GM18511 (cell line): ENCODE results near the gene CYTH4.

Experiments used
- ATAC-seq: cut with Tn5 transposase; IDR thresholded peaks from one replicate; pipeline ENCODE4 v1.9.1; 2021; ENCODE audit warnings: mild to moderate bottlenecking, moderate library complexity; ENCODE audit not compliant: unreplicated experiment

CYTH4 gene

DNA sequence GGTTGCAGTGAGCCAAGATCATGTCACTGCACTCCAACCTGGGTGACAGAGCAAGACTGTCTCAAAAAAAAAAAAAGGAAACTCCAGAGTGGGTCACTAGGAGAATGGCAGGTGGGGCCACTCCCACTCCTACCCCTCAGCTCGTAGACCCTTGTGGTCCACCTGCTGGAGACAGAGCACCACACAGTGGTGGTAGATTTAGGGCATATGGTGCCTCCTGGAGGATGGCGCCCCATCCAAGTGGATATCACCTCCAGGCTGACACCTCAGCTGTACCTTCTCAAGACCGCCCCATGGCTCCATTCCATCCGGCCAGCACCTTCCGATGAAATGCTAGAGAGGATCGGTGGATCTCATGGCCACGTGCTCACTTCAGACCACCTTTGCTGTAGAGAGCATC lies 6.2 kb downstream of the CYTH4 start:
- no peak for ATAC-seq

DNA sequence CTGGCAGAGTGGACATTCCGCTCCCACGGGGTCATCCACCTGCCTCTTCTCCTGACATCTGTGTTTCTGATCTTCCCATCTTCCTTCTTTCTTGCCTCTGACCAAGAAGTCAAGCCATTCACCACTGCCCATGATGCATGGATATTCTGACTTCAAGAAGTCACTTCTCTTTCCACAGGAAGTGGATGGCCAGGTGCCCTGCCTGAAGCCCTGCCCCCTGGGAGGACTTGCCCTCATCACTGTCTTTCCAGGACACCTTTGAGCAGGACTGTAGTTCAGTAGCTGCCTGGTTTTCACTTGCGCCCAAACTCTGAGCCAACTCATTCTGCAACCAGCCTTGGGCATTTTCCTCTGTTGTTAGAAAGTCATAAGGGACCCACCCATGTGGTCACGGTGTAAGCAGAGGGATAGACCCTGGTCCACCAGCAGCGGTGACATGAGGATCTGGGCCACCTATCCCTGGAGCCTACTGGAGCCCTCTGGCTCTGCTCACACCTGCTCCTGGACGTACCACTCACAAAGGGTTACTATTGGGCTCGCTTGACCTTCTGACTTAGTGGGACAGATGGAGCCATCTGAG lies 6.9 kb downstream of the CYTH4 start:
- ATAC-seq: no peak

GRCh38 chr22:37290737-37291136 lies 8.4 kb downstream of the CYTH4 start:
- no peak for ATAC-seq

GRCh38 chr22:37291559-37292298 lies 9.4 kb downstream of the CYTH4 start:
- ATAC-seq: no peak

DNA sequence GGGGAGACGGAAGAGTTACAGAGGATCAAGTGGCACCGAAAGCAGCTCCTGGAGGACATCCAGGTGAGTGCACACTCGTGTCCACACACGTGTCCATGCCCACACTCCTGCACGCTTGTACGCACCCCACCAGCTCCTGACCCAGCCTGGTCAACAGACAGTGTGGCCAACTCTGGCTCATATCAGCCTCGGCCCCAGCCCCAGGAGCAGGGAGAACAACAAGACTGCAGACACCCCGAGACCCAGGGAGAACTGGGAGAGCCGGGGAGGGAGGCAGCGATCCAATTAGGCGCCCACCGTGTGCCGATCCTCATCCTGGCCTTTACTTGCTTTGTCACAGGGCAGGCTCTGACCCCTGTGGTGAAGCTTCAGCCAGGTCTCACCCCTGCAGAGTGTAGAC lies 10.3 kb downstream of the CYTH4 start:
- ATAC-seq: no peak

- no peak for ATAC-seq
Observed at GRCh38 chr22:37293172-37293571, 10.9 kb downstream of the CYTH4 start.

DNA sequence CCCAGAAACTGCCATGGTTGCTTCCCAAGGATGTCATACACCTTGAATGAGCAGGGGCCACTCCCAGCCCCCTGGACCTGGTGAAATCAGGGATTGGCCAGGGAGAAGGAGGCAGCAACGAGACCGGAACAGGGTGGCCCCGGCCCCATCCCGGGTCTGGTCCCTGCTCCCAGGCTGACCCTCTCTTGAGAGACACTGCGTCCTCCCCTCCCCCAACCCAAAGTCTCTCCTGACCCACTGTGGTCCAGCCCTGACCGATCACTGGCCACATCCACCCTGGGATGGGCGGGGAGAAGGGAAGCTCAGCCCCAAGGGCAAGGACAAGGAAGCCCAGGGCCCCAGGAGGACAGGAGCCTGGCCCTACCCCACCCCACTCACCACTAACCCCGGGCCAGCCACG lies 12.4 kb downstream of the CYTH4 start:
- ATAC-seq: no peak

GRCh38 chr22:37295213-37295886 lies 13.0 kb downstream of the CYTH4 start:
- ATAC-seq: no peak

DNA sequence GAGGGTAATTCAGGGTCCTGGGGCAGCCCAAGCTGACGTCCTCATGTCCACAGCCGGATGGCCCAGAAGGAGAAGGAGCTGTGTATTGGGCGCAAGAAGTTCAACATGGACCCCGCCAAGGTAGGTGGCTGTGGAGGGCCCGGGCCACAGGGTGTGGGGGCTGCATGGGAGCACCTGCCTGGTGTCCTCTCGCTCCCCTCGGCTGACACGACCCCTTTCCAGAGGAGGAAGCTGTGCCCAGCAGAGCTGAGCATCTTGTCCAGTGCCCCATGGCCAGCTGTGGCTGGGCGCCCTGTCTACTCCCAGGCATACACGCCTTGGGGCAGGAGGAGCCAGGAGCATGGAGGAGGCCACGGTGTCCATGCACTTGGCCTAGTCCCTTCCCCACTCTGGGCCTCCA lies 13.6 kb downstream of the CYTH4 start:
- ATAC-seq: no peak

DNA sequence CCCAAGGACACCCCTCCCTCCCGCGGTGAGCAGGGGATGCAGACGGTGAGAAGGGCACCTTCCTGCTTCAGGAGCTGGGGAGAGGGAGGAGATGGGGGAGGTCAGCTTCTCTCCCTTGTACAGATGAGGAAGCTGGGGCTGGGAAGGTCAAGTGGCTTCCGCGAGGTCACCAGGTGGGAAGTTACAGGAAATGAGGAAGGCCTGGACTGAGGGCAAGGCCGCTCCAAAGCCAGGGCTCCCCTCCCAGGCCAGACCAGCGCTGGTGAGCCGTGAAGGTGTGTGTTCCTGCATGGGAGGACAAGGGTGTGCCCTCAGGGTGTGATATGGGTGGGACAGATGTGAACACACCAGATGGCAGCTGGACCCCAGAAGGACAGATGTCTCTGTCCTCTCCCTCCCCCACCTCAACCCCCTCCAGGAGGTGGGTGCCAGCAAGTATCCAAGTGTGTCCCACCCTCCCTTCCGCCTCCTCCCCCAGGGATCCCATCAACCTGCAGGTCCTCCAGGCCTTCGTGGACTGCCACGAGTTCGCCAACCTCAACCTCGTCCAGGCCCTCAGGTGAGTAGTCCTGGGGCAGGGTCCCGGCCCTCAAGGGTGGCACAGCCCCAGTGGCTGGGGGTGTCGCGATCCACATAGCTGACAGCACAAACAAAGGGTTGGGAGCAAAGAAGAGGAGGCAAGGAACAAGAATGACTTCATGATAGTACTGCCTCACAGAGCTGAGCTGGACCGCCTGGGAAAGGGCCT lies 16.6 kb downstream of the CYTH4 start:
- ATAC-seq: no peak

DNA sequence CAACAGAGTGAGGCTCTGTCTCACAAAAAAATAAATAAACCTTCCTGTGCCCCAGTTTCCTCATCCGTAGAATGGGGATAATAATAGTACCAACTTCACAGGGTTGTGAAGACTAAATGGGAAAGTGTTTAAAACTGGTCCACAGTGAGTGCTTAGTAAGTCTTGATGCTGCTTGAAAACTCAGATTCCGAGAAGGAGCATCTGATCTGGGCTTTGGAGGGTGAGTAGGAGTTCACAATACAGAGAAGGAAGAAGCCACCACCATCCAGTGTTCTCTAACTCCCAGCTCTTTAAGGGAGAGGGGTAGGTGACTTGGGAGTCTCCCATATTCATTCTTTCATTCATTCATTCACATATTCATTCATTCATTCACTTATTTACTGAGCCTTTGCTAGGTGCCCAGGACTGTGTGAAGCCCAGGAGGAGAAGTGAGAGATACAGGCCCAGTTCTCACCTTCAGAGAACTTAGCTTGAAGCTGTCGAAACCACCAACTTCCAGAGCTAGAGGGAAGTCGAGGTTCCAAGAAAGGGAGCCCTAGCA lies 17.7 kb downstream of the CYTH4 start:
- no peak for ATAC-seq

GRCh38 chr22:37300551-37301017 lies 18.3 kb downstream of the CYTH4 start:
- ATAC-seq: no peak

- no peak for ATAC-seq
Observed at GRCh38 chr22:37301144-37301830, 19.0 kb downstream of the CYTH4 start.

DNA sequence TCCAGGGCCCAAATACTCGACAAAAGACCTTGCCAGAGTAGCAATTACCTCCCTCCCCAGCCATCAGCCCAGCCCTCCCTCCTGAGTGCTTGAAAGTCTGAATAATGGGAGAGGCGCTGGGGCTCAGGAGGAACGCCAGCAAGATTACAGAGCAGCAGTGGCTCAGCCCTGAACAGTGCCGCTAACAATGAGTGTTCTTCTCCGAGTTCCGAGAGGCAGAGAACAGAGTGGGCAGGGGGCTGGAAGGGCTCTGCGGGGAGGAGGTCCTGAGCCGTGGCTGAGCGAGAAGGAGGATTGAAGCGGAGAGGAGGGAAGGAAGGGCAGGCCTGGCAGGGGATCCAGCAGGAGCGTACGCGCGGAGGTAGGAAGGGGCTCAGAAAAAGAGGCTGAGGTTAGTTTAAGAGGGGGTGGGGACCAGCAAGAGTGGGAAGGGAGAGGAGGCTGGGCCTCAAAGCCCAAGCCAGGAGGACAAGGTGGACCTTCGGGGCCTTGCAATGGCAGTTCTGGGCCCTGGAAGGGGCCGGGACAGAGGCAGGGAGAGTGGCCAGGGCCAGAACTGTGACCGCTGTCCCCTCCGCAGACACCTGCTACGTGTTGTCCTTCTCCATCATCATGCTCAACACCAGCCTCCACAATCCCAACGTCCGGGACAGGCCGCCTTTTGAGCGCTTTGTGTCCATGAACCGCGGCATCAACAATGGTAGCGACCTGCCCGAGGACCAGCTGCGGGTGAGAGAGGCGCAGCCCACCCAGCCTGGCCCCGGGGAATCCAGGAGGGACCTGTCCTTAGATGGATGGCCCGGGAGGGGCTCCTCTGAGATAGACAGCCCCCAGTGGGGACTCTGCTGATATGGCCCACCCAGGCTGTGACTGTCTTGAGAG lies 20.6 kb downstream of the CYTH4 start:
- ATAC-seq: no peak

DNA sequence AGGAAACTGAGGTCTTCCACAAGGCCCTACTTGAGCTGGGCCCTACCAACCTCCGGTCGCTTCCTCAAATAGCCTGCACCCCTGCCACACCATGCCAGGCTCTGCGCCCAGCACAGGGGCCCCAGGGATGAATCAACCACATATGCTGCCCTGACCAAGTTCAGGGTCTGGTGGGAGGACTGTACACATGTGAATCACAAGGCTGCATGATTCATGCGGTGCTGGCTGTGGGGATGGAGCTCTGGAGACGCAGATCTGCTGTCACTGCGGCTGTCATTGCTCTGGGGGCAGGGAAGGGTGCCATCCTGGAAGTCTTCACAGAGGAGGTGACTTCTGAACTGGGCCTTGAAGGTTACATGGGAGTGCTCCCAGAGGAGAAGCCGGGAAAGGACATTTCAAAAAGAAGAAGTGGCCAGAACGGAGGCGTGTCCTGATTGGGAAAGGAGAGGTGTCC lies 21.5 kb downstream of the CYTH4 start:
- no peak for ATAC-seq

DNA sequence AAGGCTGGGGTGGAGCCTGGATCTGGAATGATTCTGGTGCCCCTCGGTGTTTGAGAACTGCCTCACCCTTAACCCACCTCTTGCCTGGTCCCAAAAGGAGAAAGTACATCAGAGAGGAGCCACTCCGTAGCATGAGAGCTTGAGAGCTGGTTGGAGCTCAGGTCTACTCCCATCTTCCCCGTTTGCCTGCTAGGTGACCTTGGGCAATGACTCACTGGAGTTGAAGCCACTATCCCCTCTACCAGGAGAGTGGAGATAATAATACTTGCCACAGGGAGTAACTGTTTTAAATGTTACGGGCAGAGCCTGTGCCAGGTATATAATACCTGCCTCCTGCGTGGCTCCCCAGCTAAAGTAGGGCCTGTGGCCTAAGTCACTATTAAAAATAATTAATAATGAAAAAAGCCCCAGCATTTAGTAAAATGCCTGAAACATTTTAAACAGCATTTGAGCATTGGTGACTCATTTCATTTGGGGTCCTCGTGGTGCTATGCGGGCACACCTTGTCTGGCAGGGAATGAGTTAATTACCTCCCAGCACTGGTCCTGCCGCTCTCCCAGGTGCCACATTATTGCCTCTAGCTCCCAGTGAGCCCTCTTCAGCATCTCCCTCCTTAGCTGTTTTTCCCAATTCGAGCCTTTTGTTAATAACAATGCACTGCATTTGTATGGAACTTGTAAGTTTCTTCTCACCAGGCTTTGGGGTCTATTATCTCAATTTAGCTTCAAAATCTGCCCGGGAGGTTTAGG lies 22.5 kb downstream of the CYTH4 start:
- ATAC-seq: no peak

DNA sequence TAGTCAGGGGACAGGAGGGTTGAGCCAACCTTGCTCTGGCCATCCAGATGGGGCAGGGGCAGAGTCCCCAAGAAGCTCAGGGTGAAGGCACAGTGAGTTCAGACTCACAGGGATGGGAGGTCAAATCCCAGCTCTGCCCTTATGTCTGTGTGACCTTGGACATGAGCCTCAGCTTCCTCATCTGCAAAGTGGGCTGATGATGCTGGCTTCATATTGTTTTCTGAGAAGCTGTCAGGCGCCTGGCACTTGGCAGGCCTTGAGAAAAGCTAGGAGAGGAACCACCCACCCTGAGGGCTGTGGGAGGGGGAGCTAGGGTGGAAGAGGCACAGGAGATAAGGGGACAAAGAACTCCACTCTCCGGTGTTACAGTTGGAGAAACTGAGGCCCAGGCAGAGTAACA lies 23.6 kb downstream of the CYTH4 start:
- no peak for ATAC-seq

DNA sequence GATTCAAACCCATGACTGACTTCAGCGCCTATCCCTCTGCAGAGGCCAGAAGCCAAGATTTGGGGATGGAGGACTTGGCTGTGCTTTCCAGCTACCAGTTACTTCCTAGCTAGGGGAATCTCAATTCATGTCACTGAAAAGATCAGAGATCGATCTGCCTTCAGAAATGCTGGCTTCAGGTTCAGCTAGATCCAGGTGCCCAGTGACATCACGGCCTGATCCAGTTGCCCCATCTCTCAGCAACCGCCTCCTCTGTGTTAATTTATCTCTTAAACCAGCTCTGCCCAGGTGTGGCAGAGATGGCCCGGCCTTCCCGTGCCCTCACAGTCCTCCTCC lies 24.2 kb downstream of the CYTH4 start:
- ATAC-seq: no peak
